Stomach smooth muscle (tissue), 2 donors: ENCODE results near the gene ACADVL.

Experiments used
- H3K27ac ChIP-seq: one replicate; pipeline ENCODE4 v1.7.0; 2013; ENCODE audit warnings: mild to moderate bottlenecking, low read length, inconsistent platforms
- H3K27me3 ChIP-seq, 2 donors: one replicate each; pipeline ENCODE4 v1.7.0; 2013; ENCODE audit warnings: low read length in 2 of 2; ENCODE audit not compliant: insufficient read depth in 2 of 2, control insufficient read depth in 1 of 2
- H3K36me3 ChIP-seq, 2 donors: one replicate each; pipeline ENCODE4 v1.7.0; 2013; ENCODE audit warnings: low read length in 2 of 2; ENCODE audit not compliant: control insufficient read depth in 2 of 2, insufficient read depth in 2 of 2
- H3K4me1 ChIP-seq: one replicate; pipeline ENCODE4 v1.7.0; 2013; ENCODE audit warnings: low read length; ENCODE audit not compliant: control insufficient read depth, insufficient read depth
- H3K4me3 ChIP-seq, 2 donors: one replicate each; pipeline ENCODE4 v1.7.0; 2013; ENCODE audit warnings: low read length in 2 of 2
- H3K9ac ChIP-seq, 2 donors: one replicate each; pipeline ENCODE4 v1.7.0; 2013; ENCODE audit warnings: low read length in 2 of 2, mild to moderate bottlenecking in 1 of 2
- H3K9me3 ChIP-seq, 2 donors: one replicate each; pipeline ENCODE4 v1.7.0; 2013; ENCODE audit warnings: low read length in 2 of 2; ENCODE audit not compliant: control insufficient read depth in 2 of 2
- donor health status: healthy.
- donor health status: Pancreatic carcinoma.

The ACADVL gene

GRCh38 chr17:7192271-7192937 lies 27.3 kb upstream of the ACADVL start:
- Histone ChIP-seq H3K36me3 (peaks cover 35% of the 10 kb centered on the region in 2 donors), H3K9ac (no peak overlapping the region), H3K27ac (no peak overlapping the region), H3K27me3 (no peaks in the 10 kb centered on the region), H3K4me3 (no peak overlapping the region), H3K9me3 (no peaks in the 10 kb centered on the region), H3K4me1 (no peaks in the 10 kb centered on the region)

DNA sequence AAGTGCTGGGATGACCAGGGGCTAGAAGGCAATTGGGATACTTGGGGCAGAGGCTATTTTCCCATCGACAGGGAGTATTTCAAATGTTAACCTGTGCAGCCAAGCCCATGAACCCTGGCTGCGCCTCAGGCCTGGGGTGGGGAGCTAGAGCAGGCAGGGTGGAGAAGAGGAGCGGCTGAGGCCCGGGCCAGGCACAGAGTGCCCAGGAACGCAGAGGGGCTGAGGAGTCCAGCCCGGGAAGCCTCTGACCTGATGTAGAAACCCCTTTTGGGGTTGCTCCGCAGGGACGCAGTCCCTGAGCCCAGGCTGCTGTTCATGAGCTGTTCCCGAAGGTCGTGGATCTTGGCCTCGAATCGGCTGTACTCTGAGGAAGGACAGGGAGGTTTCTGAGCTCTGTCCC lies 23.8 kb upstream of the ACADVL start:
- Histone ChIP-seq H3K4me1 (no peaks in the 10 kb centered on the region), H3K27ac (no peak overlapping the region), H3K9ac (no peak overlapping the region), H3K36me3 (peaks cover 35 to 38% of the 10 kb centered on the region in 2 donors), H3K27me3 (no peaks in the 10 kb centered on the region), H3K4me3 (no peak overlapping the region), H3K9me3 (no peaks in the 10 kb centered on the region)

DNA sequence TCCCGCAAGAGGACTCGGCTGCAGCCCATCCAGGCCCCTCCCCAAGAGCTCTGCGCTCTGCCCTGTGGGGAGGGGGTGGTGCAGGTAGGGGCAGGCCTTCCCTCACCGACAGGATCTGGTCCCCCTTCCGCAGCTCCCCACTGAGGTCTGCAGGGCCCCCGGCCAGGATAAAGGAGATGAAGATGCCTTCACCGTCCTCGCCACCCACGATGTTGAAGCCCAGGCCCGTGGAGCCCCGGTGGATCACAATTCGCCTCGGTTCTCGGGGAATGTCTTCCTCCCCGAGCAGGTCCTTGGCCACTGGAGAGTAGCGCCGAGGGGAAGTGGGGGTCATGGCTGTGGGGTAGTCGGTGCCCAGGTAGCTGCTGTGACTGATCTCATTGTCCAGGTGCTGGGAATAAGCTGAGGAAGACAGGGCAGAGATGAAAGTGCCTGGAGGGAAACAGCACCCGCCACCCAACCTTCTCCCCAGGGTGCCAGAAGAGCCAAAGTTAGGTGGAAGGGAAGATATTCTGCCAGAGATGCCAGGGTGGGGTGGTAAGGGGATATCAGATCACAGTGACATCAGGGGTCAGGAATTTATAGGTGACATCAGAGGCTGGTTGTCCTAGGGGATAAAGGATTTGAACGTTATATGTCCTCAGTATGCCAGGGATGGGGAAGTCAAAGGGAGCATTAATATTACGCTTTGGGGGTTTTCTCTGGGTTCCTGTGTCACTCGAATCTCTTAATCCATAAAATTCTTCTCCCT lies 22.9 kb upstream of the ACADVL start:
- Histone ChIP-seq H3K9ac (no peak overlapping the region), H3K27ac (no peak overlapping the region), H3K9me3 (no peaks in the 10 kb centered on the region), H3K36me3 (peaks cover 35 to 38% of the 10 kb centered on the region in 2 donors), H3K4me3 (no peak overlapping the region), H3K27me3 (no peaks in the 10 kb centered on the region), H3K4me1 (no peaks in the 10 kb centered on the region)

- Histone ChIP-seq H3K36me3 (peaks cover 9 to 17% of the 10 kb centered on the region in 2 donors), H3K9me3 (no peaks in the 10 kb centered on the region), H3K4me1 (peaks cover 18% of the 10 kb centered on the region), H3K27ac (no peak overlapping the region), H3K4me3 (no peak overlapping the region), H3K27me3 (no peaks in the 10 kb centered on the region), H3K9ac (no peak overlapping the region)
Observed at GRCh38 chr17:7203391-7203790, 16.3 kb upstream of the ACADVL start.

DNA sequence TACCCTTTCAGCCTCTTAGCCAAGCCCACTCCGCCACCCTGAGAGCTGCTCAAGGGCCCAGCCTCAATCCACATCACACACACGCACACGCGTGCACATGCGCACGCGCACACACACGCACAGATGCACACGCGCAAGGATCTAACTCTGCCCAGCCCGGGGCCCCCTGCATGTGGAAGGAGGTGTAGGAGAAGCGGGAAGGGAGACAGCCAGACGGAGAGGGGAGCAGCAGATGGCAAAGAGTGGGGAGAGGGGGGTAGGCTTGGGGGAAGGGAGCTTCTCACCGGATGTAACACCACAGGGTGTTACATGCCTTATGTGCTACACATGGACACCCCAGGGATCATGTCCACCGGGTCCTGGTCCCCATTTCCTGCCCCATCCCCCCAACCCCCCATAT lies 15.4 kb upstream of the ACADVL start:
- peaks cover 18% of the 10 kb centered on the region for H3K4me1 ChIP-seq
- H3K27me3 ChIP-seq: no peaks in the 10 kb centered on the region
- H3K36me3 ChIP-seq: peaks cover 9 to 17% of the 10 kb centered on the region in 2 donors
- peak overlapping the region; percentile 69 for H3K27ac ChIP-seq
- peak overlapping the region; percentile 68 to 82 for H3K4me3 ChIP-seq
- no peaks in the 10 kb centered on the region for H3K9me3 ChIP-seq
- H3K9ac ChIP-seq: peak overlapping the region in 1 of 2 donors; percentile 61

- Histone ChIP-seq H3K27ac (peak overlapping the region; percentile 69), H3K4me3 (peak overlapping the region; percentile 68 to 82), H3K4me1 (peaks cover 18% of the 10 kb centered on the region), H3K36me3 (peaks cover 9 to 17% of the 10 kb centered on the region in 2 donors), H3K9ac (peak overlapping the region; percentile 61 to 80), H3K27me3 (no peaks in the 10 kb centered on the region), H3K9me3 (no peaks in the 10 kb centered on the region)
Observed at GRCh38 chr17:7204828-7205461, 14.8 kb upstream of the ACADVL start.

DNA sequence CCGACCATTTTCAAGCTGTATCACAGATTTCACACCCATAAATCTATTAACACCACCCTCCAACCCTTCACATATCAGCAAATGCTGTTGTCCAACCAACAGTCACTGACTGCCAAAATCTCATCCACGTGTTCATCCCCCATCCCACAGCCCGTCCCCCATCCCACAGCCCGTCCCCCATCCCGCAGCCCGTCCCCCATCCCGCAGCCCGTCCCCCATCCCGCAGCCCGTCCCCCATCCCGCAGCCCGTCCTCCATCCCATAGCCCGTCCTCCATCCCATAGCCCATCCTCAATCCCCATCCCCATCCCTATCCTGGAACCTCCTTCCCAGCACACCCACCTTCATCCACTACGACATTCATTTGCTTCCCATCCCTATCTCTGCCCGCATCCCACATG lies 14.2 kb upstream of the ACADVL start:
- Histone ChIP-seq H3K4me3 (peak overlapping the region; percentile 68 to 82), H3K36me3 (peaks cover 9 to 17% of the 10 kb centered on the region in 2 donors), H3K9ac (peak overlapping the region; percentile 61 to 80), H3K4me1 (peaks cover 18% of the 10 kb centered on the region), H3K27ac (peak overlapping the region; percentile 69), H3K9me3 (no peaks in the 10 kb centered on the region), H3K27me3 (no peaks in the 10 kb centered on the region)

DNA sequence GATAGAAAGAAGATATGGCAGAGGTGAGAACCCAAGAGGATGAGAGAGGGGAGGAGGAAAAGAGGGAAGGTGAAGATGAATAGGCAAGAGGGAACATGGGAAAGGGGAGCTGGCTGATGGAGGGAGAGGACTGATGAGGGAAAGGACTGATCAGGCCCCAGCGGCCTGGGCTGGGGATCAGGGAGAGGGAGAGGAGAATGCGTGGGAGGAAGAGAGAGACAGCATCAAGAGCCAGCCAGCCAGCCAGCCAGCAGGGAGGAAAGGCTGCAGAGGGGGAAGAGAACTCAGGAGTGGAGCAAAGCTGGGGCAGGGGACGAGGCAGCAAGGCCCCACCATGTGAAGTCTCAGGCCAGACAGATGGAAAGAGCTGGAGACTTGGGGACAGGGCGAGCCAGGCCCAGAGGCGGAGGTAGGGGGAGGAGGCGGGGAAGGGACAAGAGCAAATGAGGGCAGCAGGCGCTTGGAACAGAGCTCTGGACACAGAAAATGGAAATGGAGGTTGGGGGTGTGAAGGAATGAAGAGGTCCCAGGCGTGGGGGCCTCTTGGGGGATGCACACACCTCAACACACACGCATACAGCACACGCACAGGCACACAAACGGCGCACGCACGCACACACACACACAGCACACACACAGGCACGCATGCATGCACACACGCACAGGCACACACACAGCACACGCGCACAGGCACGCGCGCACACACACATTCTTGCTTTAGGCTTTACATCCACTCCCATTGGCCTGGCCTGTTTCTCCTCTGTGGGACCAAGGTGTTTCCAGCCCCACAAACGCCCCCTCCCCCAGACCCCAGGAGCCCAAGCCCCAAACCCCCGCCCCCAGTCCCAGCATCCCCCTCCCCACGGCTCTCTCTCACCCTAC lies 12.4 kb upstream of the ACADVL start:
- Histone ChIP-seq H3K9ac (peak overlapping the region in 1 of 2 donors; percentile 32), H3K36me3 (peaks cover 9 to 13% of the 10 kb centered on the region in 2 donors), H3K27ac (no peak overlapping the region), H3K4me1 (peaks cover 24% of the 10 kb centered on the region), H3K4me3 (peak overlapping the region in 1 of 2 donors; percentile 8), H3K9me3 (no peaks in the 10 kb centered on the region), H3K27me3 (no peaks in the 10 kb centered on the region)

DNA sequence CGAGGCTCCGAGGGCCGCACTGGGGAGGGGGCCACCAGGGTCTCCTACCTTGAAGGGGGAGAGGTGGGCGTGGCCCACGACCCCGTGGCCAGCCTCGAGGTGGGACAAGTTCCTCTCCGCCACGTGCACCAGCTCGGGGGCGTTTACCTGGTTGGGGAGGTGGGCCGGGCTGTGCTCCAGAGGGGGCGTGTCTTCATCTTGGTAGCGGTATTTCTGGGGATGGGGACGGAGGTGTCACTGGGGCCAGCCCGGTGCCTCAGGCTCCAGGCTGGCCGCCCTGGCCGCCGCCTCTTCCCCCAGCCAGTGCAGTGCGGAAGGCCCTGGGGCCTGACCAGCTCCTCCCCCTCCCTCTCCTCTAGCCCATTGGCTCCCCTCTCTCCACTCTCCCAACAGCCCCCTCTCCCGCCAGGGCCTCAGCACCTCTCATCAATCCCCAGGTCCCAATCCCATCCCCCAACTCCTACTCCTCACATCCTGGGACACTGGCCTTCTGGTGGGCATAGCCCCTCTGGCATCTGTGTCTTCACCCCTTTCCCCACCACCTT lies 11.6 kb upstream of the ACADVL start:
- H3K9ac ChIP-seq: no peak overlapping the region
- H3K27ac ChIP-seq: no peak overlapping the region
- peaks cover 24% of the 10 kb centered on the region for H3K4me1 ChIP-seq
- no peak overlapping the region for H3K4me3 ChIP-seq
- H3K27me3 ChIP-seq: no peaks in the 10 kb centered on the region
- no peaks in the 10 kb centered on the region for H3K9me3 ChIP-seq
- H3K36me3 ChIP-seq: peaks cover 3 to 6% of the 10 kb centered on the region in 2 donors
